Neural cell (in vitro differentiated cells): ENCODE results near the gene ADGRG7. TPM values are rescaled to one million over a fixed set of nuclear protein-coding genes. Genes with fewer than 3 reads are reported as not detected.

ENCODE experiments used
- polyA plus RNA-seq: library from polyadenylated mRNA; depleted of rRNA; stranded (reverse); fragments of >200 nt; gene quantifications from 2 replicates; pipeline ENCODE4 v1.2.3, GENCODE V29; 2014
- small RNA-seq, 3 experiments: library from RNA; depleted of rRNA; stranded (forward); fragments of <200 nt; gene quantifications; one replicate each; pipeline ENCODE3, GENCODE V24; 2012

The ADGRG7 gene
- polyA plus RNA-seq, 1 donor from 2014 or later = not detected

Small RNAs within 50 kb of the gene (small RNA-seq; reads per million reads assigned to genes)
- gene RF00322 = 0 reads per million in 3 experiments

Other genes with a start within 250 kb of the ADGRG7 start
- gene TOMM70, start 208.5 kb upstream of the ADGRG7 start, polyA plus RNA-seq = 93.7 and 110 TPM in 2 replicates
- 19.2 and 19.7 TPM in 2 replicates for gene LNP1, start 208.1 kb upstream of the ADGRG7 start, polyA plus RNA-seq
- gene TMEM45A, start 117.0 kb upstream of the ADGRG7 start, polyA plus RNA-seq = 2.4 and 4.1 TPM in 2 replicates
- gene TFG, start 99.9 kb downstream of the ADGRG7 start, polyA plus RNA-seq = 64.6 and 76.0 TPM in 2 replicates